Activated naive CD4-positive, alpha-beta T cell treated with anti-CD3 and anti-CD28 coated beads, Interleukin-2, amount 50 U/mL, for 72 hours (primary cell): ENCODE results near the gene MED7. TPM values are rescaled to one million over a fixed set of nuclear protein-coding genes. Genes with fewer than 3 reads are reported as not detected.
"Not testable (repeated sequence)": the region's sequence is repeated elsewhere in the genome, so short reads cannot be mapped to it uniquely, and the experiment has no call there.

Source experiments
- ATAC-seq, 2 donors: fragments of 150-1000 bp; cut with Tn5 transposase; 2 replicates each; pipeline ENCODE4 v1.10.0; 2021; ENCODE audit warnings: mild to moderate bottlenecking in 2 of 2, moderate library complexity in 2 of 2
- DNase-seq, 2 donors: peaks; one replicate each; pipeline ENCODE4 v3.0.0; 2021 to 2022; ENCODE audit warnings: low spot score in 2 of 2
- H3K27ac Mint-ChIP-seq, 2 donors: one replicate each; pipeline ENCODE4 v1.8.0; 2022; ENCODE audit warnings: mild to moderate bottlenecking in 2 of 2, mixed read lengths in 2 of 2
- H3K36me3 Mint-ChIP-seq, 2 donors: one replicate each; pipeline ENCODE4 v1.8.0; 2022; ENCODE audit warnings: mixed read lengths in 2 of 2
- H3K9me3 Mint-ChIP-seq, 2 donors: one replicate each; pipeline ENCODE4 v1.8.0; 2022; ENCODE audit warnings: mixed read lengths in 2 of 2
- total RNA-seq, 2 donors: library from RNA; stranded (reverse); gene quantifications; one replicate each; pipeline ENCODE4 v1.2.3, GENCODE V29; 2022

Gene MED7
- total RNA-seq, result 10 to 100 TPM; 16.9 to 21.7 TPM

DNA sequence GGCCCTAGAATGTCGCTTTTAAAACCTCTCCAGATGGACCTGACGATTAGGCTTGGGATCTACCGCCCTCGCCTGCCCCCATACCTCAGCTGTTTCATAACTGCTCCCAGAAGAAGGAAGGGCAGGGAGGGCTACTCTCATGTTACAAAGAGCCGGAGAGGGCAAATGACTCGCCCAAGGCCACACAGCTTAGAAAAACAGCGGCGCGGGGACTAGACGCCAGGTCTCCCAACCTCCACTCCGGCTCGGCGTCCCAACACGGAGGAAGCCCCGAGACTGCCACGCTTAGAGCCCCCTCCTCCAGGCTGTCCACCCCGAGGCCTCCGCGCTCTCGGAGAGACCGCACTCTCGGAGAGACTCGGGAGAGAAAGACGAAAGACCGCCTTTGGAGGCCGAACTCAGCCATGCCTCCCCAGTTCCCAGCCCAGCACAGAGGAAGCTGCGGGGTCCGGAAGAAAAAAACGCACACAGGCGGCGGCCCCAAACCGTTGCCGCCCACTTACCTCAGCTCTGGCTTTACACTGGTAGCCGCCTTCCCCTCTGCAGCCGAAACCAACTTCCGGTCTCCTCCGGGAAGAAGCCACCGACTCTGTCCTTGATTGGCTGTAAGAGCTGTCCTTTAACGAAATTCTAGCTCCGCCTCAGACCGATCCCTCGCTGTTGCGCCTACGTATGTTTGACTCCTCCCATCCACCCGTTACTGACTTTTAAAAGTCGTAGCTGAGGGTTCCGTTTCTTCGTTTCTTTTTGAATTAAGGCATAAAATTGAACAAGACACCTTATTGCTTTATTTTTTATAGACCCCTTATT lies at the start of gene MED7:
TSS of gene MED7 (minus strand) at position 549 of the 810 bp plus-strand sequence. CDS start 3,434 bp downstream, outside the sequence.
- Mint-ChIP-seq H3K9me3 (peaks cover 3 to 5% of the 10 kb centered on the region in 2 donors), H3K36me3 (peaks cover 49 to 56% of the 10 kb centered on the region in 2 donors), H3K27ac (peak within 1 kb of the TSS; percentile 99 to 100)
- peak; percentile 99 for ATAC-seq
- peak; percentile 88 to 95 for DNase-seq

DNA sequence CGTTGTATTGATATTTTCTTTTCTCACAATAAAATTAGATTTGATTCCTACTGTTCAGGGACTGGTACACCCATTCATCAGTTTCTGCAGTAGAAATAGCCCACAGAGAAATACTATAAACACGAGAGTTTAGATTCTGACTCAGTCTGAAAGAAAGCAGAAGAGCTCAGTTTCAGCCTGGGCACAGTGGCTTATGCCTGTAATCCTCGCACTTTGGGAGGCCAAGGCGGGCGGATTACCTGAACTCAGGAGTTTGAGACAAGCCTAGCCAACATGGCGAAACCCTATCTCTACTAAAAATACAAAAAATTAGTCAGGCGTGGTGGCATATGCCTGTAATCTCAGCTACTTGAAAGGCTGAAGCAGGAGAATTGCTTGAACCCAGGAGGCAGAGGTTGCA lies 46.6 kb upstream of the MED7 start:
- H3K27ac Mint-ChIP-seq, result peak overlapping the region; percentile 89 to 99
- ATAC-seq (peak; percentile 71 to 82), DNase-seq (no peak)
- no peaks in the 10 kb centered on the region for H3K9me3 Mint-ChIP-seq
- peaks cover 75 to 77% of the 10 kb centered on the region in 2 donors for H3K36me3 Mint-ChIP-seq

DNA sequence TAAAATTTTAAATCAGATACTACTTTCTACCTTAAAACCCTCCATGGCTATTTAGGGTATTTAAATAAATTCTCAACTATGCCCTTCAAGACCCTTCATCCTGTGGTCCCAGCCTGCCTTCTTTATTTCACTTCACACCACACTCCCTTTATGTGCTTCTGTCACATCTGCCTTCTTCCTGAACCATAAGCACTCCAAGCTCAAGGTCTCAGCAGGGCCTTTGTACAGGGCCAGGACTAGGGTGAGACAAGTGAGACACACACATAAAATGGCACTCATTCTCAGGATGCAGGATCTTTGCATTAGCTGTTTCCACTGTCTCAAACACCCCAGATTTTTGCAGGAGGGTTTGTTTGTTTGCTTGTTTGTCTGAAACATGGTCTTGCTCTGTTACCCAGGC lies 45.6 kb upstream of the MED7 start:
- Mint-ChIP-seq H3K27ac (peak overlapping the region; percentile 89 to 99), H3K36me3 (peaks cover 75 to 77% of the 10 kb centered on the region in 2 donors), H3K9me3 (no peaks in the 10 kb centered on the region)
- DNase-seq (no peak), ATAC-seq (no peak)

- Mint-ChIP-seq H3K9me3 (no peaks in the 10 kb centered on the region), H3K27ac (peak overlapping the region; percentile 89 to 99), H3K36me3 (peaks cover 72 to 77% of the 10 kb centered on the region in 2 donors)
- DNase-seq (no peak), ATAC-seq (peak in 1 of 2 donors; percentile 17)
These were observed 44.5 kb upstream of the MED7 start for GRCh38 chr5:157187046-157187754.

- peak; percentile 7 to 34 for ATAC-seq
- Mint-ChIP-seq H3K36me3 (peaks cover 74 to 78% of the 10 kb centered on the region in 2 donors), H3K27ac (peak overlapping the region; percentile 89 to 99), H3K9me3 (no peaks in the 10 kb centered on the region)
- DNase-seq, result no peak
These were observed 43.8 kb upstream of the MED7 start for GRCh38 chr5:157186309-157187045.

DNA sequence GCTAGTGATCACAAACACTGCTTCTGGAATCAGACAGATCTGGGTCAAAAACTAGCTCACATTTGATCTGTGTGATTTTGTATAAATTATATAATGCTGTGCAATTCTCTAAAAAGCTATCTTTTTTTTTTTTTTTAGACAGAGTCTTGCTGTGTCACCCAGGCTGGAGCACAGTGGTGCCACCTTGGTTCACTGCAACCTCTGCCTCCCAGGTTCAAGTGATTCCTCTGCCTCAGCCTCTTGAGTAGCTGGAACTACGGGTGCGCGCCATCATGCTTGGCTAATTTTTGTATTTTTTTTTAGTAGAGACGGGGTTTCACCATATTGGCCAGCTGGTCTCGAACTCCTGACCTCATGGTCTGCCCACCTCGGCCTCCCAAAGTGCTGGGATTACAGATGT lies 42.5 kb upstream of the MED7 start:
- Mint-ChIP-seq H3K36me3 (peaks cover 79% of the 10 kb centered on the region in 2 donors), H3K27ac (peak overlapping the region; percentile 69 to 99)
- not testable (repeated sequence) for DNase-seq, H3K9me3 Mint-ChIP-seq, ATAC-seq

GRCh38 chr5:157184117-157184670 lies 41.5 kb upstream of the MED7 start:
- DNase-seq (no peak), ATAC-seq (peak in 1 of 2 donors; percentile 16)
- Mint-ChIP-seq H3K27ac (peak overlapping the region; percentile 85 to 99), H3K9me3 (no peaks in the 10 kb centered on the region), H3K36me3 (peaks cover 73 to 78% of the 10 kb centered on the region in 2 donors)

DNA sequence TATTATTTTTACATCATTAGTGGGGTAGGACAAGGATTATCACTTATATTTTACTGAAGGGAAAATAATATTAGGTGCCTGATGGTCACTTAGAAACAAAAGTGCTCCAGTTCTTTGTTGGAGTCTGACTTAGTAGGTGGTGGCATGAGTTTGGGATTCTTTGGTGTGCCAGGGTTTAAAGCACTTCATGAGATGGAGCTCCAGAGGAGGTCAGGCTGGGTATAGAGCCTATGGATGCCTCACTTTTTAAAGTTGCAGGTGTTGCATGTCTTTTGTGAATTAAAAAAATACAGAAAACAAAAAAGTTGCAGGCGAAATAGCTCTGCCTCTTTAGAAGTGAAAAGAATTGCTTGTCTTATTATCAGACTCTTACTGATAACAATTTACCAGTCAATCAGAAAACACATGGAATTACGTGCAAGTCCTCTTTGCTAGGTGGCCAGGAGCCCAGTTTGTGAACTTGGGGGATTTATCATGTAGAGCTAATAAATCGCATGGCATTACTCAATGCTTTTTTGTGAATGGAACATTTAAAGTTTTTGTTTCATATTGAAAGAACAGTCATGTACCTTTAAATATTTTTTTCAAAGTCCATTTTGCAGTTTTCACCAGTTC lies 39.6 kb upstream of the MED7 start:
- no peaks in the 10 kb centered on the region for H3K9me3 Mint-ChIP-seq

DNA sequence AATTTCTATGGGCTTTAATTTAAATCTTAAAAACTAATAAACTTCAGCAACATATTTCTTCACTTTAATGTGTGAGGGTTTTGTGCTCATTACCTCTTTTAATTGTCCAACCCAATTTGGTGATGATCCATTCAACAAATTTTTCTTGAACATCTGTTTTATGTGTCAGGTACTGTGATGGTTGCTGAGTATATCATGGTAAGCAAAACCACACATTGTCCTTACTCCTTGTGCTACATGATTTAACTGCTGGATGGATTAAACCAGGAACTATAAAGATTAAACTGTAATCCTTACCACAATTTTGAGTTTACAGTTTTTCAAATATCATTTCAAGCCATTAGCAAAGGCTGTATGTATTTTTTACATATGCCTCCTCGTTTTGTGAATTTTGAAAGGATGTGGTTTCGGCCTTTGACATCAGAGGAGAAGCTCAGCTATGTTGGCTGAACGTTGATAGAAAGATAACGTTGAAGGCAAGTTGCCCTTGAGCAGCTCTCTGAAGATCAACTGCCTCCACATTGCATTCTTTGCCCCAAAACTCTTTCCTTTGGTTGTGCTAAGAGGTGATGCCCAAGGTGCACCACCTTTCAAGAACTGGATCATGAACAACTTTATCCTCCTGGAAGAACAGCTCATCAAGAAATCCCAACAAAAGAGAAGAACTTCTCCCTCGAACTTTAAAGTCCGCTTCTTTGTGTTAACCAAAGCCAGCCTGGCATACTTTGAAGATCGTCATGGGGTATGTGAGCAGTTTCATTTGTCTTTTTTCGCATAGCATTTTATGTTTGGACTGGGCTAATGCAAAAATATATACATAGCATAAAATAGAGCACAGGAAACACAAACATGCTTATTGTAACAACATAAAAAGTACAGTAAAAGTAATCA lies 38.0 kb upstream of the MED7 start, which contains the start of gene ITK:
TSS of gene ITK (plus strand) at position 467 of the 891 bp plus-strand sequence. CDS start at position 605, 138 bp downstream.
- DNase-seq, result no peak
- peak within 1 kb of the TSS; percentile 99 for H3K27ac Mint-ChIP-seq
- peaks cover 42 to 60% of the 10 kb centered on the region in 2 donors for H3K36me3 Mint-ChIP-seq
- no peaks in the 10 kb centered on the region for H3K9me3 Mint-ChIP-seq
- ATAC-seq, result peak; percentile 59 to 74

More for the DNA sequence above, 39.6 kb upstream of the MED7 start:
- Mint-ChIP-seq H3K27ac (peak overlapping the region; percentile 99), H3K36me3 (peaks cover 58 to 71% of the 10 kb centered on the region in 2 donors)
- no peak for ATAC-seq
- DNase-seq, result no peak

- Mint-ChIP-seq H3K9me3 (peaks cover 0 to 11% of the 10 kb centered on the region in 2 donors), H3K27ac (peak overlapping the region; percentile 99), H3K36me3 (peaks cover 43 to 55% of the 10 kb centered on the region in 2 donors)
- ATAC-seq, result no peak
- DNase-seq, result no peak
These were observed 36.3 kb upstream of the MED7 start for GRCh38 chr5:157178966-157179365.

GRCh38 chr5:157177953-157178352 lies 35.3 kb upstream of the MED7 start:
- ATAC-seq, result peak; percentile 69 to 76
- peak overlapping the region; percentile 99 for H3K27ac Mint-ChIP-seq
- peaks cover 0 to 11% of the 10 kb centered on the region in 2 donors for H3K9me3 Mint-ChIP-seq
- no peak for DNase-seq
- peaks cover 34 to 44% of the 10 kb centered on the region in 2 donors for H3K36me3 Mint-ChIP-seq

DNA sequence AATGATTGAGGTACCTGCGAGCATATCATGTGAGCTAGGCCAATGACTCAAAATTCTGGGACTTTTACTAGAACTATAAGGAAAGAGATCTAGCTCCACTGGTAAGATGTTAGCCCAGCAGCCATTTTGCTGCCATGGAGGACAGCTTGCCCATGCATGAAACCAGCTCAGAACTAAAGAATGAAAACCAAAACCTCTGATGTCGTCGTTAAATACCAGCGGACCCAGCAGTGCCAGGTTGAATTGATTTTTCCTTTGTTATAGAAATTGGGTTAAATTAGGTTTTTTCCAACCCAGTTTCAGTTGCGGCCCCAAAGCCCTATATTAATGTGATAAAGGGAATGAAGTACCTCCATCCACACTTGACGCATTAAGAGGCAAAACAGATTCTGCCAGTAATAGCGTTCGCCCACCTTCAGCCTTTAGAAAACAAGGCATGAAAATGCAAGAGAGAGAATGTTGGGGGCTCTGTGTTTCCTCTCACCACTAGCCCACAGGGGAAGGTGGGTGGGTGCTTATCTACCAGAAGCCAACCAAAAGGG lies 32.5 kb upstream of the MED7 start:
- ATAC-seq (no peak), DNase-seq (no peak)
- Mint-ChIP-seq H3K27ac (peak overlapping the region; percentile 90 to 91), H3K9me3 (peaks cover 12 to 22% of the 10 kb centered on the region in 2 donors), H3K36me3 (peaks cover 23 to 33% of the 10 kb centered on the region in 2 donors)

DNA sequence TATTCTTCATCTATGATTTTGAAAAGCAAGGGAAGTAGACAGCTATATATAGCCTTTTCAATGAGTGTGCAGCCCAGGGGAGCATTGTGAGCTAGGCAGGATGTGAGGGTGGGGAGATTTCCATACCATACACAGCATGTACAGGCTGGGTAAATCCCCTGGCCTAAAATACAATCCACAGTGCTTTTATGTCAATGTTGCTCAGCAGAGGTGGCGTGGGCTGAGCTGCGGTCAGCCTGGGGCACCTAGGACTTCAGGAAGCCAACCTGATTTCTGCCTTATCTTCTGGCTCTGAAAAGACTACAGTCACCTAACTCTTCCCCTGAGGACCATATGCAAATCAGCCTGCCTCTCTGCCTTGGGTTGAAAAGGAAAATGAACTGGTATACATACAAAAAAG lies 29.7 kb upstream of the MED7 start:
- DNase-seq (peak; percentile 78 to 92), ATAC-seq (peak; percentile 97)
- Mint-ChIP-seq H3K27ac (peak overlapping the region; percentile 97 to 98), H3K9me3 (peaks cover 12 to 22% of the 10 kb centered on the region in 2 donors), H3K36me3 (peaks cover 31 to 39% of the 10 kb centered on the region in 2 donors)

- Mint-ChIP-seq H3K9me3 (peaks cover 10 to 12% of the 10 kb centered on the region in 2 donors), H3K27ac (peak overlapping the region; percentile 92 to 93), H3K36me3 (peaks cover 19 to 35% of the 10 kb centered on the region in 2 donors)
- no peak for DNase-seq
- ATAC-seq, result no peak
These were observed 25.6 kb upstream of the MED7 start for GRCh38 chr5:157168286-157168685.
